GM12872 (cell line): ENCODE measurements around the gene CRYGS.

Experiments used
- CTCF ChIP-seq: IDR thresholded peaks from 3 replicates; pipeline ENCODE4 v1.5.1; 2011; ENCODE audit warnings: low read depth, mild to moderate bottlenecking, low read length, moderate library complexity; ENCODE audit not compliant: insufficient read depth

Gene CRYGS

GRCh38 chr3:186513386-186513785, 30.8 kb downstream of the CRYGS start:
- no peak for TF ChIP-seq CTCF

GRCh38 chr3:186512570-186513302, 31.4 kb downstream of the CRYGS start:
- TF ChIP-seq CTCF = no peak

GRCh38 chr3:186511702-186512101, 32.5 kb downstream of the CRYGS start:
- no peak for TF ChIP-seq CTCF

- TF ChIP-seq CTCF = no peak
Measured at GRCh38 chr3:186511245-186511644, 32.9 kb downstream of the CRYGS start.

- TF ChIP-seq CTCF = peak; percentile 35; the same call in 2 of the 3 replicates
Measured at GRCh38 chr3:186510374-186511079, 33.7 kb downstream of the CRYGS start.

GRCh38 chr3:186509423-186509822, 34.8 kb downstream of the CRYGS start:
- TF ChIP-seq CTCF = no peak

GRCh38 chr3:186506857-186507256, 37.3 kb downstream of the CRYGS start:
- no peak for TF ChIP-seq CTCF
